WTC11 (cell line): ENCODE measurements around the gene RAB7A. TPM values are rescaled to one million over a fixed set of nuclear protein-coding genes. Genes with fewer than 3 reads are reported as not detected.
A peak's percentile ranks its signal among the peaks of the same experiment; 100 is the strongest.

ENCODE experiments used
- ATAC-seq: fragments of 200-7000 bp; cut with Tn5 transposase; 2 replicates; pipeline ENCODE4 v1.10.0; 2021; ENCODE audit warnings: mild to moderate bottlenecking, moderate library complexity
- CTCF ChIA-PET: fragments of 300-600 bp; sonication (Branson Sonifier 250); formaldehyde crosslinking; loops from one replicate; lab custom pipeline; 2021; ENCODE audit warnings: antibody characterized with exemption; lab: Charles Lee
- POLR2A ChIA-PET: fragments of 350-600 bp; sonication (Branson Sonifier 250); formaldehyde crosslinking; loops from one replicate; lab custom pipeline; 2021; ENCODE audit warnings: antibody characterized with exemption; lab: Charles Lee
- DNase-seq: peaks from one replicate; pipeline ENCODE4 v3.0.0; 2021; ENCODE audit warnings: low spot score
- H3K27ac Mint-ChIP-seq: 2 replicates; pipeline ENCODE4 v1.8.0; 2021; ENCODE audit warnings: mixed read lengths
- H3K27me3 Mint-ChIP-seq: 2 replicates; pipeline ENCODE4 v1.8.0; 2021; ENCODE audit warnings: low read depth, mild to moderate bottlenecking, moderate library complexity, mixed read lengths
- H3K36me3 Mint-ChIP-seq: 2 replicates; pipeline ENCODE4 v1.8.0; 2021; ENCODE audit warnings: mixed read lengths
- H3K4me1 Mint-ChIP-seq: 2 replicates; pipeline ENCODE4 v1.8.0; 2022; ENCODE audit warnings: mixed read lengths
- H3K4me3 Mint-ChIP-seq: 2 replicates; pipeline ENCODE4 v1.8.0; 2021; ENCODE audit warnings: mild to moderate bottlenecking, moderate library complexity, mixed read lengths
- H3K9me3 Mint-ChIP-seq: 2 replicates; pipeline ENCODE4 v1.8.0; 2021; ENCODE audit warnings: mixed read lengths
- AR ChIP-seq: fragments of 250-450 bp; sonication (Bioruptor Pico); IDR thresholded peaks from 2 replicates; pipeline ENCODE4 v1.9.0; 2021; ENCODE audit warnings: mild to moderate bottlenecking
- E2F5 ChIP-seq: sonication (generic); formaldehyde crosslinking; IDR thresholded peaks from 2 replicates; pipeline ENCODE4 v1.8.1; 2022; ENCODE audit warnings: mild to moderate bottlenecking, moderate library complexity, missing genetic modification reagents
- ELF4 ChIP-seq: sonication (generic); formaldehyde crosslinking; IDR thresholded peaks from 2 replicates; pipeline ENCODE4 v1.8.1; 2022; ENCODE audit warnings: low read depth, mild to moderate bottlenecking, moderate library complexity, missing genetic modification reagents
- EMX1 ChIP-seq: fragments of 250-450 bp; sonication (Bioruptor Pico); IDR thresholded peaks from 2 replicates; pipeline ENCODE4 v1.8.0; 2021; ENCODE audit warnings: mild to moderate bottlenecking
- MYBL2 ChIP-seq: sonication (generic); formaldehyde crosslinking; IDR thresholded peaks from 2 replicates; pipeline ENCODE4 v1.8.1; 2023; ENCODE audit warnings: mild to moderate bottlenecking, moderate library complexity, missing genetic modification reagents
- ZNF219 ChIP-seq: sonication (generic); formaldehyde crosslinking; IDR thresholded peaks from 2 replicates; pipeline ENCODE4 v1.8.0; 2023; ENCODE audit warnings: missing genetic modification reagents, mild to moderate bottlenecking, borderline replicate concordance
- ZNF263 ChIP-seq: sonication (generic); formaldehyde crosslinking; IDR thresholded peaks from 2 replicates; pipeline ENCODE4 v1.8.1; 2022; ENCODE audit warnings: low read depth, mild to moderate bottlenecking, moderate library complexity, missing genetic modification reagents
- ZNF281 ChIP-seq: sonication (generic); formaldehyde crosslinking; IDR thresholded peaks from 2 replicates; pipeline ENCODE4 v1.8.0; 2023; ENCODE audit warnings: mild to moderate bottlenecking, missing genetic modification reagents
- ZNF317 ChIP-seq: sonication (generic); formaldehyde crosslinking; IDR thresholded peaks from 2 replicates; pipeline ENCODE4 v1.8.1; 2023; ENCODE audit warnings: low read depth, mild to moderate bottlenecking, moderate library complexity, missing genetic modification reagents, borderline replicate concordance
- total RNA-seq: library from RNA; stranded (reverse); gene quantifications from 3 replicates; pipeline ENCODE4 v1.2.3, GENCODE V29; 2021
- TF ChIP-seq, protein P1 (sequence below): sonication (generic); formaldehyde crosslinking; IDR thresholded peaks from 2 replicates; pipeline ENCODE4 v1.8.1; 2023; ENCODE audit warnings: mild to moderate bottlenecking, missing genetic modification reagents

Gene RAB7A
- total RNA-seq, 1 experiment from 2014 or later: 184 TPM

DNA sequence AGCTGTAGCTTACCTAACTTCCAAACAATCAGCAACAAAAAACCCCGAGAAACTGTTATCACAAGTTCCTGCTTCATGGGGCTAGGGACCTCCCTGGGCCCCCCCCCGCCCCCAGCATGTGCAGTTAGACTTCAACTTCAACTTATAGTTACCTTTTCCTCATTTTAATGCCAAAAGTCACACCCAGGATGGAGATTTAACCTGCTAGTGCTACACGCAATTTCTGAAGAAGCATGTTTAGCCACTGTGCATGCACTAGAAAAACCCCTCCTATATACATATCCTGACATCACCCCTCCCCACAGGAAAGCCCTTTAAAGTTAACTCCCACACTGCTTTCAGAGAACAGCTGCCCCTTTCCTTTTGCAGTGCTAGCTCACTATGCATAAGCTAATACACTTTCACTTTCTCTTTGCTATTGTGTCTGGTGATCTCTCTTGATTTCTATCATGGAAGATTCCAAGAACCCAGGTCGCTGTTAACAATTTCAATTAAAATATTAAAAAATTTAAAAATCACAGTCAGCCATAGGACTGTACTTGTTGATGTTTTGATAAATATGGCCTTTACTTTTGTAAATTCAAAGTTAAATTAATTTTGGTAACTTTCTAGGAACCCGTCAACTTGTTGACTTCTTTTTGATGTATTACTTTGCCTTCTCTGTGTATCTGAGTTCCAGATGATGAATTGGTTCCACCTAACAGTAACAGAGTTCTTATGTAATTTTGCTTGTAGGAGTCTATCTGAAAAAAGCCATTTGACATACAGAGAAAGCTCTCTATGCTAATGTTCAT lies 78.2 kb downstream of the RAB7A start (continued):
- TF ChIP-seq MYBL2 (CRISPR knock-in tag) (no peak), E2F5 (no peak), ZNF263 (CRISPR knock-in tag) (no peak), ZNF281 (CRISPR knock-in tag) (no peak), EMX1 (CRISPR knock-in tag) (no peak)
- TF ChIP-seq, protein P1, sequence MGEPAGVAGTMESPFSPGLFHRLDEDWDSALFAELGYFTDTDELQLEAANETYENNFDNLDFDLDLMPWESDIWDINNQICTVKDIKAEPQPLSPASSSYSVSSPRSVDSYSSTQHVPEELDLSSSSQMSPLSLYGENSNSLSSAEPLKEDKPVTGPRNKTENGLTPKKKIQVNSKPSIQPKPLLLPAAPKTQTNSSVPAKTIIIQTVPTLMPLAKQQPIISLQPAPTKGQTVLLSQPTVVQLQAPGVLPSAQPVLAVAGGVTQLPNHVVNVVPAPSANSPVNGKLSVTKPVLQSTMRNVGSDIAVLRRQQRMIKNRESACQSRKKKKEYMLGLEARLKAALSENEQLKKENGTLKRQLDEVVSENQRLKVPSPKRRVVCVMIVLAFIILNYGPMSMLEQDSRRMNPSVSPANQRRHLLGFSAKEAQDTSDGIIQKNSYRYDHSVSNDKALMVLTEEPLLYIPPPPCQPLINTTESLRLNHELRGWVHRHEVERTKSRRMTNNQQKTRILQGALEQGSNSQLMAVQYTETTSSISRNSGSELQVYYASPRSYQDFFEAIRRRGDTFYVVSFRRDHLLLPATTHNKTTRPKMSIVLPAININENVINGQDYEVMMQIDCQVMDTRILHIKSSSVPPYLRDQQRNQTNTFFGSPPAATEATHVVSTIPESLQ (CRISPR knock-in tag): no peak

- CTCF ChIA-PET: interaction anchor here (1.0 to 1.7 kb wide), 4 partner anchors 10 to 124 kb away, joined by 3 to 10 read pairs (median 5); no protein-coding TSS in a partner anchor
- Mint-ChIP-seq H3K27ac (peak overlapping the region; percentile 79; the same call in 1 of the 2 replicates), H3K4me3 (no peak overlapping the region), H3K9me3 (no peaks in the 10 kb centered on the region), H3K36me3 (peaks cover 54% of the 10 kb centered on the region), H3K4me1 (peaks cover 19% of the 10 kb centered on the region), H3K27me3 (no peaks in the 10 kb centered on the region)
- ATAC-seq: no peak
- no peak for TF ChIP-seq ELF4 (CRISPR knock-in tag)
- DNase-seq: no peak
- POLR2A ChIA-PET: interaction anchor here (0.5 to 1.0 kb wide), 2 partner anchors 108 to 125 kb away, joined by 3 read pairs; no protein-coding TSS in a partner anchor
Observed at GRCh38 chr3:128804811-128805155, 78.8 kb downstream of the RAB7A start.

GRCh38 chr3:128805772-128806171 lies 79.8 kb downstream of the RAB7A start:
- POLR2A ChIA-PET: no interaction called here
- CTCF ChIA-PET: interaction anchor here (0.5 kb wide), 1 partner anchor 114 kb away, joined by 3 read pairs; no protein-coding TSS in a partner anchor
- no peak overlapping the region for H3K4me3 Mint-ChIP-seq
- TF ChIP-seq AR (CRISPR knock-in tag): no peak
- no peak for TF ChIP-seq ZNF317 (CRISPR knock-in tag)
- TF ChIP-seq ZNF219 (CRISPR knock-in tag): no peak
- DNase-seq: no peak
- peaks cover 19% of the 10 kb centered on the region for H3K4me1 Mint-ChIP-seq
- H3K36me3 Mint-ChIP-seq: peaks cover 52% of the 10 kb centered on the region
- no peak overlapping the region for H3K27ac Mint-ChIP-seq
- H3K9me3 Mint-ChIP-seq: no peaks in the 10 kb centered on the region
- ATAC-seq: no peak
- H3K27me3 Mint-ChIP-seq: no peaks in the 10 kb centered on the region
